ENCODE results near the gene AGAP2.

AGAP2 gene

DNA sequence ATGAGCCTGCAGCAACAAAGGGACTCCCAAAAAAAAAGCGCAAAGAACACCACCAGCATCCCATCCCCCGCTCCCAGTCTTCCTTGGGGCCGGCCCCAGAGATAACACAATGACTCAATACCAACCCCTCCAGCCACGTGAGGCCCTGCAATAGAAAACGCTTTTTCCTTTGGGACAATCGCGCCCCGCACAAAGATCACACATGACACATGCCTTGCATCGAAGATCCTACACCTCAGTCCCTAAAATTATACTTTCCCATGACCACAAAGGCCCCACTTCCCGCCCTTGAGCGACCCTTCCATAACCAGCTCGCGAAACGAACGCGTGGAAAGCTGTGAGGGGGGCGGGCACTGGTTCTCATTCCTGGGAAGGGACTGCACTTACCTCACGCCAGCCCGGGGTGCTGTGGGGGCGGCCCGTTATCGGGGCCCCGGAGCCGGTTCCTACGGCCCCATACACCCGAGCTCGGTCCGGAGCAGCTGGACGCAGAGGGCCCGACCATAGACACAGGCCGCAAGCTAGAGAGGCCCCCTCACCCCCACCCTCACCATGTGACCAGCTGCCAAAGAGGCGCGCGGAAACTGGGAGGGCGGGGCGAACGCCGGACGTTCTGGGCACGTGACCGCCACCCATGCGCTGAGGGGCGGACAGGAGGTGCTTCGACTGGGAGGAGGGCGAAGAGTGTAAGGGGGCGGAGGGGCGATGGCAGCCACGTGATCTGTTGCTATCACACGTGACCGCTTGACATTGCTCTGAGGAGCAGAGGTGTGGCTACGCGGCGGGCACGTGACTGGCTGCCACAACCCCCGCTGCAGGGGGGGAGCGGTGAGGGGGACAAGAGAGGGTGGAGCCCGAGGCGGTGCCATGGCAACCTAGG, 13.5 kb upstream of the AGAP2 start, which contains the start of gene CDK4:
Gene CDK4 (minus strand): TSS at position 523 of the 880 bp plus-strand sequence. CDS start 593 bp downstream, outside the sequence.
- TF ChIP-seq, protein P1, sequence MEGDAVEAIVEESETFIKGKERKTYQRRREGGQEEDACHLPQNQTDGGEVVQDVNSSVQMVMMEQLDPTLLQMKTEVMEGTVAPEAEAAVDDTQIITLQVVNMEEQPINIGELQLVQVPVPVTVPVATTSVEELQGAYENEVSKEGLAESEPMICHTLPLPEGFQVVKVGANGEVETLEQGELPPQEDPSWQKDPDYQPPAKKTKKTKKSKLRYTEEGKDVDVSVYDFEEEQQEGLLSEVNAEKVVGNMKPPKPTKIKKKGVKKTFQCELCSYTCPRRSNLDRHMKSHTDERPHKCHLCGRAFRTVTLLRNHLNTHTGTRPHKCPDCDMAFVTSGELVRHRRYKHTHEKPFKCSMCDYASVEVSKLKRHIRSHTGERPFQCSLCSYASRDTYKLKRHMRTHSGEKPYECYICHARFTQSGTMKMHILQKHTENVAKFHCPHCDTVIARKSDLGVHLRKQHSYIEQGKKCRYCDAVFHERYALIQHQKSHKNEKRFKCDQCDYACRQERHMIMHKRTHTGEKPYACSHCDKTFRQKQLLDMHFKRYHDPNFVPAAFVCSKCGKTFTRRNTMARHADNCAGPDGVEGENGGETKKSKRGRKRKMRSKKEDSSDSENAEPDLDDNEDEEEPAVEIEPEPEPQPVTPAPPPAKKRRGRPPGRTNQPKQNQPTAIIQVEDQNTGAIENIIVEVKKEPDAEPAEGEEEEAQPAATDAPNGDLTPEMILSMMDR (IDR thresholded peaks at IDR 0.05) = no peak
- Histone ChIP-seq H3K4me3 (peak within 1 kb of the TSS; percentile 80), H3K27ac (peak within 1 kb of the TSS; percentile 91)
- peak; percentile 100 for DNase-seq (ENCODE audit: low spot score)

DNA sequence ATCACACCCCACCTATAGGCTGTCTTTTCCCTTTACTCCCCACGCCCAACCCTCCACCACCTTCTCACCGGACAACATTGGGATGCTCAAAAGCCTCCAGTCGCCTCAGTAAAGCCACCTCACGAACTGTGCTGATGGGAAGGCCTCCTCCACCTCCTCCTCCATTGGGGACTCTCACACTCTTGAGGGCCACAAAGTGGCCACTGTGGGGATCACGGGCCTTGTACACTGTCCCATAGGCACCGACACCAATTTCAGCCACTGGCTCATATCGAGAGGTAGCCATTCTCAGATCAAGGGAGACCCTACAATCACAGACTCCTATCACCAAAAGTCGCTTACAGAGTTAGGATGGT, 12.9 kb upstream of the AGAP2 start:
- Histone ChIP-seq H3K4me3 (peak overlapping the region; percentile 80), H3K27ac (peak overlapping the region; percentile 91)
- TF ChIP-seq, protein P1 (IDR thresholded peaks at IDR 0.05) = no peak
- DNase-seq (ENCODE audit: low spot score) = no peak

DNA sequence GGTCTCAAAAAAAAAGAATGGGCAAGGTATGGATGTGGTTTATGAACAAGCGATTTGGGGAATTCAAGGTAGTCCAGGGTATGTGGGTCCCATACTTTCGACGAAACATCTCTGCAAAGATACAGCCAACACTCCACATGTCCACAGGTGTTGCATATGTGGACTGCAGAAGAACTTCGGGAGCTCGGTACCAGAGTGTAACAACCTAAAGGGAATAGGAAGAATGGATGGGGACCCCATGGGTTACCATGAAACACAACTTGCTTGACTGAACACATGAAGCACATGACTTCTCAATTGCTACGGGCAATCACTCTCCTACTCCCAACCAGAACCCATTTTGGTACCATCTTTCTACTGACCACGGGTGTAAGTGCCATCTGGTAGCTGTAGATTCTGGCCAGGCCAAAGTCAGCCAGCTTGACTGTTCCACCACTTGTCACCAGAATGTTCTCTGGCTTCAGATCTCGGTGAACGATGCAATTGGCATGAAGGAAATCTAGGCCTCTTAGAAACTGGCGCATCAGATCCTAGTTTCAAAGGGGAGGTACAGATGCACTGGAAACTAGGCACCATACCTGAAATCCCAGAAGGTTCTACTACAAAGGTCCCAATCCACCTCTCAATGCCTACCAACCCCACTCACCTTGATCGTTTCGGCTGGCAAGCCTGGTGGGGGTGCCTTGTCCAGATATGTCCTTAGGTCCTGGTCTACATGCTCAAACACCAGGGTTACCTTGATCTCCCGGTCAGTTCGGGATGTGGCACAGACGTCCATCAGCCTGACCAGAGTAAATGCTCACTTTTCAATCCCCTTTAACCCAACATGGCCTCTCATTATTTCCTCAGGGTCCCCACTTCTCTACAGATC, 12.3 kb upstream of the AGAP2 start:
- Histone ChIP-seq H3K4me3 (peak overlapping the region; percentile 80), H3K27ac (peak overlapping the region; percentile 91)
- TF ChIP-seq, protein P1 (IDR thresholded peaks at IDR 0.05) = no peak
- DNase-seq (ENCODE audit: low spot score) = no peak

DNA sequence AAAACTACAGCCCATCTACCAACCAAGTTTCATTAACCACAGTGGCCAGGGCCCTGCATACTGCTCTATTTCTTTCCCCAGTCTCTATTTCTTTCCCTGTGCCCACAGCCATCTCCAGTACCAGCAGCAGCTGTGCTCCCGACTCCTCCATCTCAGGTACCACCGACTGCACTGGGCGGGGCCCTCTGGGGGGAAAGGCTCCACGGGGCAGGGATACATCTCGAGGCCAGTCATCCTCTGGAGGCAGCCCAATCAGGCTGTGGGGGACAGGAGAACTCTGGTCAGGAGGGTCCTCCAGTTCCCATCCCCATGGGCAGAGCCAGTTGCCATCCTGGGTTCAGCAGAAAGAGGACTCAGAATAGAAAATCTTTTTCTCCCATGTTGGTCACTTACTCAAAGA, 10.5 kb upstream of the AGAP2 start:
- no peak overlapping the region for H3K4me3 ChIP-seq
- H3K27ac ChIP-seq = no peak overlapping the region
- TF ChIP-seq, protein P1 (IDR thresholded peaks at IDR 0.05) = no peak
- DNase-seq (ENCODE audit: low spot score) = no peak

DNA sequence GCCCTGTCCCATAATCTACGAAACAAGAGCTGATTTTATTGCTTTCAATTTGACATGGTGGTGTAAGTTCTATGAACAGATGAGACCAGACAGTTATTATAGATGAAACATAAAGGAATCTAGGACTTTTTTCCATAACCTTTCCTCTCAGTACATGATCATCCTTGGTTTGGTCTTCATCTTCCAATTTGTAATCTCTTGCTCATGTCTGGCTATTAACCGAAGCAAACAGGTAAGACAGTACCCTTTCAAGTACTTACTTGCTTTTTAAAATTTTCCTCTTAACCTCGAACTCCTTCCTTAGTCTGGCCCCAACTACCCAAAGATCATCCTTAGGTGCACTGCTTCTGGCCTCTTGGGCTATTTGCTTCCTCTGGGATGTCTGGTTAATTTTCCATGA, 7.5 kb upstream of the AGAP2 start:
- H3K27ac ChIP-seq = no peak overlapping the region
- H3K4me3 ChIP-seq = peak overlapping the region; percentile 98
- TF ChIP-seq, protein P1 (IDR thresholded peaks at IDR 0.05) = no peak
- DNase-seq (ENCODE audit: low spot score) = no peak

DNA sequence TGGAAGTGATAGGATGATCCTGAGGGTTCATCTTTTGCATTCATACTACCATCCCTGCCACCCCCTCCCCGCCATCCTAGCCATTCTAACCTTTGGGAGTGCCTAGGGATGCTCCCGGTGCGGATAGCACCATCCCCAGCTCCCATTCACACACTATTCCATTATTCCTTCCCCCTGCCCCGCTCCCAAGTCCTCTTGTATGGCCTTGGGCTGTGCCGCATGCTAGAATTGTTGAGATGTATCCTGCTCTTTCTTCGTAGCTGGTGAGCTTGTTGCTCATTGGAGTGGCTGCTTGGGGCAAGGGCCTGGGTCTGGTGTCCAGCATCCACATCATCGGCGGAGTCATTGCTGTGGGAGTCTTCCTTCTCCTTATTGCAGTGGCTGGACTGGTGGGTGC, 6.9 kb upstream of the AGAP2 start:
- no peak for DNase-seq (ENCODE audit: low spot score)
- Histone ChIP-seq H3K27ac (peak overlapping the region; percentile 98 to 99), H3K4me3 (peak overlapping the region; percentile 98)
- TF ChIP-seq, protein P1 (IDR thresholded peaks at IDR 0.05) = no peak
